ENCODE results near the gene AIP.

GRCh38 chr11:67433536-67434394 is 49.1 kb upstream of the AIP start:
- TF ChIP-seq CTCF (IDR thresholded peaks at IDR 0.05) (no peak), EZH2 (IDR thresholded peaks at IDR 0.05; ENCODE audit: borderline replicate concordance, insufficient read depth, low read depth, low read length, poor library complexity, severe bottlenecking) (no peak)
